Colonic mucosa (tissue), 4 donors: ENCODE results near the gene UTP3. TPM values are rescaled to one million over a fixed set of nuclear protein-coding genes. Genes with fewer than 3 reads are reported as not detected.

ENCODE experiments used
- DNase-seq: peaks from one replicate; pipeline ENCODE4 v3.0.0-alpha.2; 2020
- H3K27ac ChIP-seq: fragments of 200-600 bp; one replicate; pipeline ENCODE4 v1.8.0; 2021
- H3K27me3 ChIP-seq: fragments of 200-600 bp; one replicate; pipeline ENCODE4 v1.8.0; 2021
- H3K36me3 ChIP-seq: fragments of 200-600 bp; one replicate; pipeline ENCODE4 v1.8.0; 2021
- H3K4me1 ChIP-seq: fragments of 200-600 bp; one replicate; pipeline ENCODE4 v1.8.0; 2021; ENCODE audit warnings: mild to moderate bottlenecking
- H3K4me3 ChIP-seq: fragments of 200-600 bp; one replicate; pipeline ENCODE4 v1.8.0; 2021
- H3K9ac ChIP-seq, 2 donors: one replicate each; pipeline ENCODE4 v1.7.0; 2013; ENCODE audit warnings: control low read depth in 2 of 2, low read depth in 2 of 2, low read length in 2 of 2
- H3K9me3 ChIP-seq: fragments of 200-600 bp; one replicate; pipeline ENCODE4 v1.8.0; 2021
- CTCF ChIP-seq: fragments of 200-600 bp; IDR thresholded peaks from one replicate; pipeline ENCODE4 v1.8.0; 2022; ENCODE audit warnings: antibody characterized with exemption, mild to moderate bottlenecking
- intact Hi-C: fragments of 100-400 bp; cut with DNase I; formaldehyde crosslinking; loops from one replicate; pipeline ENCODE4 v1.14.1; 2022
- total RNA-seq, 2 donors: library from RNA; stranded (reverse); fragmentation: NEBNext Ultra II Directional in 1 of 2; extraction: Animal tissue kit (Norgen Biotek cat#: 25700) in 1 of 2; gene quantifications; one replicate each; pipeline ENCODE4 v1.2.1, GENCODE V29; 2021
- donor health status: healthy.
- donor health status: DM: no; HTN: no; CAD: no.
- donor health status: DM: no; HTN: no; CAD: no.

Gene UTP3
- total RNA-seq, 2 donors from 2014 or later, result 20.0 to 22.8 TPM

GRCh38 chr4:70709611-70710205, 21.4 kb downstream of the UTP3 start:
- no peaks in the 10 kb centered on the region for H3K4me1 ChIP-seq
- H3K27ac ChIP-seq, result no peak overlapping the region
- H3K27me3 ChIP-seq, result no peaks in the 10 kb centered on the region

GRCh38 chr4:70711599-70711998, 23.3 kb downstream of the UTP3 start:
- TF ChIP-seq CTCF, result no peak
- H3K9me3 ChIP-seq, result no peaks in the 10 kb centered on the region
- H3K36me3 ChIP-seq, result no peaks in the 10 kb centered on the region
- intact Hi-C loops, result loop anchor here (10.0 kb wide), 1 partner anchor 123 kb away; the partner anchor contains the start of gene GRSF1
- H3K27me3 ChIP-seq, result no peaks in the 10 kb centered on the region
- H3K4me1 ChIP-seq, result no peaks in the 10 kb centered on the region
- no peak overlapping the region for H3K27ac ChIP-seq
- no peak overlapping the region for H3K9ac ChIP-seq
- DNase-seq, result no peak
- no peak overlapping the region for H3K4me3 ChIP-seq

More at GRCh38 chr4:70709611-70710205, 21.4 kb downstream of the UTP3 start:
- intact Hi-C loops, result loop anchor here (10.0 kb wide), 1 partner anchor 125 kb away; the partner anchor contains the start of gene GRSF1
- no peak for DNase-seq
- H3K4me3 ChIP-seq, result no peak overlapping the region
- no peak for TF ChIP-seq CTCF
- no peaks in the 10 kb centered on the region for H3K36me3 ChIP-seq
- H3K9me3 ChIP-seq, result no peaks in the 10 kb centered on the region
- no peak overlapping the region for H3K9ac ChIP-seq

- Histone ChIP-seq H3K4me1 (no peaks in the 10 kb centered on the region), H3K27ac (no peak overlapping the region)
- intact Hi-C loops, result loop anchor here (10.0 kb wide), 1 partner anchor 123 kb away; the partner anchor contains the start of gene GRSF1
Measured at GRCh38 chr4:70712150-70712549, 23.8 kb downstream of the UTP3 start.

DNA sequence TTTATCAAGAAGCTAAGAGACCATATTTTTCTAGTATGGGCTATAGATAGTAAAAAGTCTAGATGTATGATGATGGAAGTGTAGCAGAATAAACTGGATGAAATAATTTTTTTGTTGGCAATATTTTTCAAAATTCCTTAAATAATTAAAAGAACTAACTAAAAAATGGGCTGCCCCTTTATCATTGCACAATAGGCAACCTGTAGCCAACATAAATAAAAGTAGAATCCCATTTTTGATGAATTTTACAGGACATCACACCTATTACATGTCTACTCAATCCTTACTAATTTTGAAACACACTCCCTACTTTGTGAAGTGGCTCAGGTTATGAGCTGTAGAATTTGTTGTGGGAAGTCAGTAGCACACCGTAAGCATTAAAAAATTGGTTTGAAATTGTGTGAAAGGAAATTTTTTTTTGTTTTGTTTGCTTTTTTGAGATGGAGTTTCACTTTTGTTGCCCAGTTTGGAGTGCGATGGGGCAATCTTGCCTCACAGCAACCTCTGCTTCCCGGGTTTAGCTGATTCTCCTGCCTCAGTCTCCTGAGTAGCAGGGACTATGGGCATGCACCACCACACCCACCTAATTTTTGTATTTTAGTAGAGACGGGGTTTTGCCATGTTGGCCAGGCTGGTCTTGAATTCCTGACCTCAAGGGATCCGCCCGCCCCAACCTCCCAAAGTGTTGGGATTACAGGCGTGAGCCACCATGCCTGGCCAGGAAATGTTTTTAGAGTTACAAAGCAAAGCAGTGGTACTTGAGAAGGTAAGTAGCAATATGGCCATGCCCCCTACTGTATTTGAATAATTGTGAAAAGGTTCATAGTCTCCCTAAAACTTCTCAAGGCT, 24.5 kb downstream of the UTP3 start:
- intact Hi-C loops, result loop anchor here (10.0 kb wide), 1 partner anchor 122 kb away; the partner anchor contains the start of gene GRSF1
- H3K9me3 ChIP-seq, result no peaks in the 10 kb centered on the region
- H3K36me3 ChIP-seq, result no peaks in the 10 kb centered on the region
- no peak overlapping the region for H3K27ac ChIP-seq
- H3K4me1 ChIP-seq, result no peaks in the 10 kb centered on the region
- H3K27me3 ChIP-seq, result no peaks in the 10 kb centered on the region
- no peak for DNase-seq
- TF ChIP-seq CTCF, result no peak
- H3K4me3 ChIP-seq, result no peak overlapping the region
- no peak overlapping the region for H3K9ac ChIP-seq

More at GRCh38 chr4:70712150-70712549, 23.8 kb downstream of the UTP3 start:
- Histone ChIP-seq H3K4me3 (no peak overlapping the region), H3K36me3 (no peaks in the 10 kb centered on the region), H3K9ac (no peak overlapping the region), H3K27me3 (no peaks in the 10 kb centered on the region), H3K9me3 (no peaks in the 10 kb centered on the region)
- no peak for DNase-seq
- TF ChIP-seq CTCF, result no peak

DNA sequence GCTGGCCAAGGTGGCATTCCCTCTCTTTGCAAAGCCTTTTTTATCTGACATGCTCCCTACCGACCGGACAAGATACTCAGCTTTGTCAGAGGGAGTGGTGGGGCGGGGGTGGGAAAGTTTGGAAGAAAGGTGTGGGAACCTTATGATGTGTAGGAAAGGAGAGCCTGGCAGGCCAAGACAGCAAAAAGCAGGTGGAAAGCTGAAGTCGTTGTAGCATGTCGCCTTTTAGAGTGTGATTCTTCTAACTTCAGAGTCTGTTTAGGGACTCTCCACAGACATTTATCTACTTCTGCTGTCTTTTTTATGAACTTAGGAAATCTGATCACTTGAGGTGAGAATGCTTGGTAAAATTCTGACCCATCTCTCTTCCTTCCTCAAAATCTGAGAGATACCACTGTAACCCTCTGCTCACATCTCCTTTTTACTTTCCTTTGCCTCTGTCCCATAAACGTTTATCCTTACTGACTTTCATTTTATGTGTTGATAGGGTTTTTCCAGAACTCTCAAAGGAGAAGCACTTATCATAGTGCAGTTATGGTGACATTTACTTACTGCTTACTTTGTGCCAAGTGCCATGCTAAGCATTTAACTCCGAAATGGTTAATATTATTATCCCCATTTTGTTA, 25.2 kb downstream of the UTP3 start:
- Histone ChIP-seq H3K9ac (no peak overlapping the region), H3K27me3 (no peaks in the 10 kb centered on the region), H3K27ac (no peak overlapping the region), H3K9me3 (no peaks in the 10 kb centered on the region), H3K4me1 (no peaks in the 10 kb centered on the region), H3K36me3 (no peaks in the 10 kb centered on the region), H3K4me3 (no peak overlapping the region)
- no peak for TF ChIP-seq CTCF
- no peak for DNase-seq
- intact Hi-C loops, result loop anchor here (10.0 kb wide), 1 partner anchor 121 kb away; the partner anchor contains the start of gene GRSF1
